Right forelimb (tissue), 1 donor: ENCODE measurements around the gene MCUB.
"Not testable (repeated sequence)": the region's sequence is repeated elsewhere in the genome, so short reads cannot be mapped to it uniquely, and the experiment has no call there.

ENCODE experiments used
- DNase-seq: peaks from one replicate; pipeline ENCODE4 v3.0.0-alpha.2; 2018

Gene MCUB

GRCh38 chr4:109559983-109560686 is at the start of gene MCUB:
Gene MCUB, plus strand, starts transcription at chr4:109560246. Its CDS starts 92 bp downstream, at chr4:109560338.
- peak; percentile 90 for DNase-seq

DNA sequence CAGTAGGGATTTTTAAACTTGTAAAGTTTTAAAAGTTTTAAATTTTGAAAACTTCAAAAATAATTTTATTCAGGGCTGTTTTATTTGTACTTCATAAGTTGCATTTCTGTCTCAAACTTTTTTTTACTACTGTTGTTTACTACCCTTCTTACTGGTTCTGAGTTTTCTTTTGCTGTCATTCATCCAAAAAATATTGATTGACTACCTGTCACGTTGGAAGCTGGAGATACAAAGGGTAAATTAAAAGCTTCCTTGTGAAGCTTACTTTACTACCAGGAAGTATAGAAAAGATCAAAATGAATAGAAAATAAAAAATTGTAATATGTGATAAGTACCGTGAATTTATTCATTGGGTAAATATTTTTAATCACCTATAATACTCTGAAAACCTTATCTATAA is 49.4 kb upstream of the MCUB start:
- no peak for DNase-seq

DNA sequence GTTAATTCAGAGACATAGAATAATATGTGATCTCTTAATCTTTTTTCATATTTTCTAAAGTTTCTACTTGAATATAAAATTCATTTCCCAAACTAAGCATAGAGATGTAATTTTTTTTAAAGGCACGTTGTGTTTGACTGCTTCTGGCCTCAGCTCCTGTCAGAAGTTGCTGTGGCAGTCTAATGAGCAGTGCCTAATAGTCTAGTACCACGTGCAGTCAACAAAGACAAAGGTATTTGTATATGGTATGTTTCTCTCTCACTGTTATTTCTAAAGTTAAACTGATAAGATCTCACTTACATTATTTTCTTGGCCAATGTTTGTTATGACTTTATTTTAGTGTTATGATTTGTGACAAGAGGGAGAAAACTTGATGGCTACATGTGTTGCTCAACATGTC is 48.6 kb upstream of the MCUB start:
- no peak for DNase-seq

DNA sequence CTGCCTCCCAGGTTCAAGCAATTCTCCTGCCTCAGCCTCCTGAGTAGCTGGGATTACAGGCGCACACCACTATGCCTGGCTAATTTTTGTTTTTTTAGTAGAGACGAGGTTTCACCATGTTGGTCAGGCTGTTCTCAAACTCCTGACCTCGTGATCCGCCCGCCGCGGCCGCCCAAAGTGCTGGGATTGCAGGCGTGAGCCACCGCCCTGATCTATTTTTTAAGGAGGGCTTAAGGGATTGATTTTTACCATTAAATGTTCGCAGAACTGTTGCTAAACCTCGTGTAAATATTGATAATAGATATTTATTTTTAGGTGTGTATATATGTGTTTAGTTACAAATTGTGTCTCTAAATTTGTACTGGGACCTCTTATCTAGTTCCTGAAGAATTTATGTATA is 46.7 kb upstream of the MCUB start:
- DNase-seq: not testable (repeated sequence)

GRCh38 chr4:109532182-109532581 is 27.9 kb upstream of the MCUB start:
- DNase-seq: no peak

DNA sequence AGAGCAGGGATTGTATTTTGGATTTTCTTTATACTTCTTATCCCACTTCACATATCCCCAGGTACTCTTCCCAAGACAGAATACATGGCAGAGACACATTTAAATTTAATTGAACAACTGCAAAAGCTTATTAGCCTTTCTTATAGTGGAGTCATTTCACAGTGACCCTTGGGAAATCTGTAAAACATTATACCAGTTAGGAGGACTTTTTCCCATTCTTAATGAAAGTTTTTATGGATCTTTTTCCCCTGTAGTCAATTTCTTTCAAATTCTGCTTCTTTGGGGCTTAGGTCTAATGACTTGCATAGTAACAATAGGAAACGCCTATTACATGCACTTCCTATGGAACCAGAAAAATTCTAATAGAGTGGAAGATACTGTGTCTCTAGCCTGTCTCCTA is 14.6 kb upstream of the MCUB start:
- no peak for DNase-seq

GRCh38 chr4:109547394-109547793 is 12.7 kb upstream of the MCUB start:
- no peak for DNase-seq

GRCh38 chr4:109548655-109549054 is 11.4 kb upstream of the MCUB start:
- no peak for DNase-seq

- no peak for DNase-seq
Measured at GRCh38 chr4:109552237-109552636, 7.8 kb upstream of the MCUB start.

- no peak for DNase-seq
Measured at GRCh38 chr4:109553130-109553529, 6.9 kb upstream of the MCUB start.

DNA sequence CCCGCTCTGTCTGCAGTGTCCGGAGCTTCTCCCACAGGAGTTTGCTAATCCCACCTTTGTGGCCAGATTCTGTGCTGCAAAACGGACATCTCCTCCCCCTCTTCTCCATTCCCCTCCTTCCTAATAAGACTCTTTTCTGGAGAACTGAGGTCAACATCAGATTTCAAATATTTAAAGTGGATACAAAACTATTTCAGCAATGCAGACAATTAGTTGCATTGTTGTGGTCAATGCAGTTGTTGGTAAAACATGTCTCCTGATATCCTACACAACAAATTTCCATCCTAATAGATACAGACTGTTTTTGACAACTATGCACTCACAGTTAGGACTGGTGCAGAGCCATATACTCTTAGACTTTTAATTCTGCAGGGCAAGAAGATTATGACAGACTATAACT is 5.1 kb upstream of the MCUB start:
- DNase-seq: no peak

DNA sequence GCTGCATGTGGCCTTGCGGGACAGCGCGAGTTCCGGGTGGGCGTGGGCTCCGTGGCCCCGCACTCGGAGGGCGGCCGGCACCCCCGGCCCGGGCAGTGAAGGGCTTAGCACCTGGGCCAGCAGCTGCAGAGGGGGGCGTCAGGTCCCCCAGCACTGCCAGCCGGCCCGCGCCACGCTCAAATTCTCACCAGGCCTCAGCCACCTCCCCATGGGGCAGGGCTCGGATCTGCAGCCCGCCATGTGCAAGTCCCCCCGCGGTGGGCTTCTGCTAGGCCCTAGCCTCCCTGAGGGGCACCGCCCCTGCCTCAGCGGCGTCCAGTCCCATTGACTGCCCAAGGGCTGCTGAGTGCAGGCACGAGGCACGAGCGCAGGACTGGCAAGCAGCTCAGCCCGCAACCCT is 2.6 kb upstream of the MCUB start:
- no peak for DNase-seq

DNA sequence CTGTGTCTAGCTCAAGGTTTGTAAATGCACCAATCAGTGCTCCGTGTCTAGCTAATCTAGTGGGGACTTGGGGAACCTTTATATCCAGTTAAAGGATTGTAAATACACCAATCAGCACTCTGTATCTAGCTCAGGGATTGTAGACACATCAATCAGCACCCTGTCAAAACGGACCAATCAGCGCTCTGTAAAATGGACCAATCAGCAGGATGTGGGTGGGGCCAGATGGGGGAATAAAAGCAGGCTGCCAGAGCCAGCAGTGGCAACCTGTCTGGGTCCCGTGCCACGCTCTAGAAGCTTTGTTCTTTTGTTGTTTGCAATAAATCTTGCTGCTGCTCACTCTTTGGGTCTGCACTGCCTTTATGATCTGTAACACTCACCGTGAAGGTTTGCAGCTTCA is 2.0 kb upstream of the MCUB start:
- DNase-seq: not testable (repeated sequence)

- DNase-seq: peak; percentile 75
Measured at GRCh38 chr4:109559625-109559982, 442 bp upstream of the MCUB start.

DNA sequence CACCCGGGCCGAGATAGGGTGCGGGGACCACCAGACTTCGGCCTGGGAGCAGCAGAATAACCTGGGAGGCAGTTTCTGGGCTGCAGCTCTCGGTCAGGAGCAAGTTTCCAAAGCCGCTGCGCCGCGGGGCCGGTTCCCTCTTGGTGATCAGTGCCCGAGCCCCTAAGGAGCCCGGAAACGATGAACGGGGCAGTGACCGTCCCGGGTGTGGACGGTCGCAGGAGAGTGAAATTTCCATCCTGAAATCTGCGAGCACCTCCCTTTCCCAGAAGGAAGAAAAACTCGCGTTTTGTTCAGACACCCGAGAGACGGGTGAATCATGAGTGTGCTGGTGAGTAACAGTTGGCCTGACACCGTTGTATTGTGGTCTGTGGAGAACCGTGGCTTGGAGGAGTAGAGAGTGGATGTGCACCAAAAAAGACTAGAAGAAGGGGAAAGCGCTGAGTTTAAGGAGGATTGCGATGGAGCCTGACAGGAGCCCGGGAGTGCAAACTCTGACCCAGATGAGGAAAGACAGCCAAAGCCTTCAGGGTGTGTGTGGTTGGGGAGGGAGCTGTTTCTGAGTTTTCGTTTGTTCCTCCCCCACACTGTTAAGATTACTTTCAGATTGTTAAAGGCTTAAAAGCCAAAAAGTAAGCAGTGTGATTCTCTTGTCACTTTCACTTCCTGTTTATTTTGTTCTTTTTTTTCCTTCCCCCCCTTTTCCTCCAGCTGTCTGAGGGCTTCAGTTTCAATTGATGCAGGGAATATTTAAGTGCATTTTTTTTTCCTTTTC is 828 bp downstream of the MCUB start:
- peak; percentile 70 for DNase-seq

DNA sequence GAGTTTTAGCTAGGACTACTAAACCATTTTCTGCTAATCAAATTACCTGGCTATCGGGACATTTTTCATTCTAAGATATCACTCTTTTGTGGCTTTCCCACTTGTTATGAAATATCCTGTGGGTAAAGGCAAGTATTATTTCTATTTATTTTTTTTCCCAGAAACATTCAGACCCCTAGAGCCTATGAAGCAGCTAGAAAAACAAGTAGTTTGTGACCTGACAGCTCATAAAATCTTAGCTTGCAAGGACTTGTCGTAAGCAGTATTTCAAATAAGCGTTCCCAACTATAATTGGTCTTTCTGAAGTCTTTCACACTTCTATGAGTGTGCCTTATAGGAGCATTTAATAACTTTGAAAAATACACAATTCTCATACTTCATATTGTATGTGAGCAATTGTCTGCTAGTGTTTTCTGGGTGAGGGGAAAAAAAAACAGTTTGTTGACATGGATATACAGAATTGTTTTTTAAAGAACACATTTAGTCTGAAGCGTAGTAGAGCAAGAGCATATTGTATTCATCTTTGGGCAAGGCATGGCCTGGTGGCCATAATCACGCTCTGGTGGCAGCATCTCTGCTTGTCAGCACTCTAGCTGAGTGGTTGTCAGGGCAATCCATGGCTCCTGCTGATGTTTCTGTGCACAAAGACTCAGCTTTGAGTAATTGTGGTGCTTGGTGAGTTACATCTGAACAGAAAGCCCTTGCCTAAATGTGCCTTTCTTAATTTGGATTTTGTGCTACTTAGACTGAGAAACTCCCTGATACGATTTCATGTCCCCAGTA is 2.6 kb downstream of the MCUB start:
- no peak for DNase-seq

- DNase-seq: no peak
Measured at GRCh38 chr4:109571494-109571893, 11.4 kb downstream of the MCUB start.

DNA sequence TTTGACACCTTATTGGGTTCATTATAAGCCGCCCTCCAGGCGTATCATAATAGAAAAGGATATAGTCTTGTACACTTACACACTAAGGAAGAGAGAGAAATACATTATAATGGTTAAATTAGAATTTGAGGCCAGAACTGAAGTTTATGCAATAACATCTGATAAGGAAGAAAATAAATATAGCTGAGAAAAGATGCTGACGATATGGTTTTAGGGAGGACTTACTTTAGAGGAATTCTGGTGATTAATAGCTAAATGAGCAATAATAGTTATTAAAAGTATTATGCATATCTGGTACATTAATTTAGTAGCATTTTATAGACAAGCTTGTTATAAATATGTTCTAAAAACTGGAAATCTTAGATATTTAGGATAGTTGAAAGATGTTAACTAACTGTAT is 12.1 kb downstream of the MCUB start:
- no peak for DNase-seq

DNA sequence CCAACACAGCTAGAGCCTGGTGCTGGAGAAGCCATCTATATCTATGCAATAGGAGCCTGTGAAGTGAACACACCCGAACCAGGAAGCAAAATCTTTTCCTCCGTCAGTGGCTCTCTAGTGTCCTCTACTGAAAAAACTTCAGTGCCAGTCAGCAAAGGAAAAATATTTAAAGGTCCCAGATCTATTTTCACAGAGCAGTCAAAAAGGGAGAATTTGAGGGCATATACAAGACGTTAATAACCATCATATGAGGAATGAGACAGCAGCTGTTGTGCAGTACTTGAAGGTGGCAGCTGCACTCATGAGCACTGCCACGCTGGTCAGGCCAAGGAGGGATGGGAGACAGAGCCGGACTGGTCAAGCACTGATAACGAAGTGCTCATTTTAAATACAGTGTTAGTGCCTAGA is 14.4 kb downstream of the MCUB start:
- DNase-seq: no peak

DNA sequence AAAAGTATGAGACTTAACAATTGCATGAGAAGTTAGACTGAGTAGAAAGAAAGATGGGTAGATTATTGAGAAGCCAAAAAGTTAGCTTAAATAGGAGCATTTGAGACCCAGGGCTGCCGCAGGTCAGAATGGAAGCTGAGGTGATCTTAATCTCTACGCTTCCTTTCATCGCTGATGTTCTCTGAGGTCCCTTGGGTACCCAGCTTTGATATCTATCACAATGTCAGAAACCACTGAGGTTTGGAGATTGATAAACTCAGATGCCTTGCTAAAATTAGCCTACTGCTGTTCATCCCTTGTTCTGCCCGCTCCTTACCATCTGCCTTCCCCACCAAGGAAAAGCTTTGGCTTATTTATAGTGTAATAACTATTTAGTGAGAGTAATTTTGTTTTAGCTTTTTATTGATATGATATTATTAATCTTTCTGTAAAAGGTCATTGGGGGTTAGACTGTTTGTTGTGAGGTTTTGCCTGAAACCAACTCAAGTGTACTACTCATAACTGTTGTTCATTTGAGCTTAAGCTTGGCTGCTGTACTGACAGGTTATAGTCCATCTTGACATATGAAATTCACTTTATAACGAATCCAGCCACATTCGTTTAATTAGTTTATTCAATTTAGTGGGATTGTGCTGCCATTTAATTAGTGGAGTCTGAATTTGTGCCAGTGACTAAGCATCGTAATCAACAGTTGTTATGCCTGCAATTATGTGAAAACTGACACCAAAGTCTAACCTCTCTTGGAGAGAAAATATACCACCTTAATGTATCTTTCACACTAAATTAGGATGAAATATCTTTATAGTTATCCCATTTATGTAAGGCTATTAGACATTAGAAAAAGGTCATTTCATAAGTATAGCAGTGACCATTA is 15.1 kb downstream of the MCUB start:
- DNase-seq: no peak

DNA sequence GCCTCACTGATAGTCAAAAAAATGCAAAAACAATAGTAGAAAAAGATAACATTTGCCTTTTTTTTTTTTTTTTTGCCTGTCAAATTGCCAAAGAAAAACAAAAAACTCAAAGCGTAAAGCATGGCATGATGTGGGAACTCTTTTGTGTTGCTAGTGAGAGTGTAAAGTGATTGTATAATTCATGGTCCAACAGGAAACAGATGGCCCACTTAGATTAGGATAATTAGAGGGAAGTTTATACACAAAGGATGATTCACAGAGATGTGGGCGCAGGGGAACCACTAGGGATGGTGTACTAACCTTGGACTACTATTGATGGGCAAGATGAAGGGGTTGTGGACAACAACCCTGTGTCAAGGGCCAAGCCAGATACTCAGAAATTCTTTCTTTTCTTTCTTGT is 16.4 kb downstream of the MCUB start:
- no peak for DNase-seq

- no peak for DNase-seq
Measured at GRCh38 chr4:109578846-109579245, 18.8 kb downstream of the MCUB start.

- not testable (repeated sequence) for DNase-seq
Measured at GRCh38 chr4:109579997-109580396, 20.0 kb downstream of the MCUB start.
